ENCODE data around the gene TBCCD1. TPM values are rescaled to one million over a fixed set of nuclear protein-coding genes. Genes with fewer than 3 reads are reported as not detected.

The TBCCD1 gene, protein sequence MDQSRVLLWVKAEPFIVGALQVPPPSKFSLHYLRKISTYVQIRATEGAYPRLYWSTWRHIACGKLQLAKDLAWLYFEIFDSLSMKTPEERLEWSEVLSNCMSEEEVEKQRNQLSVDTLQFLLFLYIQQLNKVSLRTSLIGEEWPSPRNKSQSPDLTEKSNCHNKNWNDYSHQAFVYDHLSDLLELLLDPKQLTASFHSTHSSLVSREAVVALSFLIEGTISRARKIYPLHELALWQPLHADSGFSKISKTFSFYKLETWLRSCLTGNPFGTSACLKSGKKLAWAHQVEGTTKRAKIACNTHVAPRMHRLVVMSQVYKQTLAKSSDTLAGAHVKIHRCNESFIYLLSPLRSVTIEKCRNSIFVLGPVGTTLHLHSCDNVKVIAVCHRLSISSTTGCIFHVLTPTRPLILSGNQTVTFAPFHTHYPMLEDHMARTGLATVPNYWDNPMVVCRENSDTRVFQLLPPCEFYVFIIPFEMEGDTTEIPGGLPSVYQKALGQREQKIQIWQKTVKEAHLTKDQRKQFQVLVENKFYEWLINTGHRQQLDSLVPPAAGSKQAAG
- total RNA-seq, result 13.6 and 14.8 TPM in 2 replicates

GRCh38 chr3:186567072-186567921, at the start of gene TBCCD1:
Gene TBCCD1, minus strand, starts transcription at chr3:186567339. Its CDS starts 3,010 bp downstream, at chr3:186564329.

DNA sequence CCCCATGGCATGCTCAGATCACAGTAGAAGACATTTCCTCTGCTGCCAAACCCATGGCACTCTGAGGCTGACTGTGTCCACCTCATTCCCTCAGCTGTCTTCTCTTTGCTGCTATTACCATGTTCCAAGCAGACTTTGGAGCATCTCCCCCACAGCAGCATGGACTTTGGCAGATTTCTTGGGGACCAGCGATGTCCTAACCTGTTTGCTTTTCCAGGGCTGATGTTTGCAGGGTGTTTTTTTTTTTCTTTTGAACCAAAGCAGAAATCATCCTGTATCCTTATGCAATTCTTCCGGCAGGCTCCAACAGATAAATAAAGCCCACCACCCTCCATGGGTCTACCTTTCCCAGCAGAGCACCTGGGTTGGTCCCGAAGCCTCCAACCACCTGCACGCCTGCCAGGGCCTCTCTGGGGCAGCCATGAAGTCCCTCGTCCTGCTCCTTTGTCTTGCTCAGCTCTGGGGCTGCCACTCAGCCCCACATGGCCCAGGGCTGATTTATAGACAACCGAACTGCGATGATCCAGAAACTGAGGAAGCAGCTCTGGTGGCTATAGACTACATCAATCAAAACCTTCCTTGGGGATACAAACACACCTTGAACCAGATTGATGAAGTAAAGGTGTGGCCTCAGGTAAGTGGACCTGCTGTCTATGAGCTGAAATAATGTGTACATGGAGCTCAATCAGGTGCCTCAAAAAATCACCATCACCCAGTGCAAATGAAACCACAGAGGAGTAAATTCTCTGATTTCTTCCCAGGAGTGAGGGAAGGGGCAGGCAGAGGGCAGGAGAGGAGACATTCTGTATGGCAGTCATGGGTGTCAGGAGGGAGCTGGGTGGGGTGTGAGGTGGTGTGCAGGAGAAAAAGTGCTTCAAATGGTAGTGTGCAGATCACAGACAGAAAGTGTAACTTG, 45.8 kb upstream of the TBCCD1 start, which contains the start of gene AHSG:
Gene AHSG (plus strand): TSS at position 340 of the 916 bp plus-strand sequence. CDS start 82 bp downstream, at position 422.

DNA sequence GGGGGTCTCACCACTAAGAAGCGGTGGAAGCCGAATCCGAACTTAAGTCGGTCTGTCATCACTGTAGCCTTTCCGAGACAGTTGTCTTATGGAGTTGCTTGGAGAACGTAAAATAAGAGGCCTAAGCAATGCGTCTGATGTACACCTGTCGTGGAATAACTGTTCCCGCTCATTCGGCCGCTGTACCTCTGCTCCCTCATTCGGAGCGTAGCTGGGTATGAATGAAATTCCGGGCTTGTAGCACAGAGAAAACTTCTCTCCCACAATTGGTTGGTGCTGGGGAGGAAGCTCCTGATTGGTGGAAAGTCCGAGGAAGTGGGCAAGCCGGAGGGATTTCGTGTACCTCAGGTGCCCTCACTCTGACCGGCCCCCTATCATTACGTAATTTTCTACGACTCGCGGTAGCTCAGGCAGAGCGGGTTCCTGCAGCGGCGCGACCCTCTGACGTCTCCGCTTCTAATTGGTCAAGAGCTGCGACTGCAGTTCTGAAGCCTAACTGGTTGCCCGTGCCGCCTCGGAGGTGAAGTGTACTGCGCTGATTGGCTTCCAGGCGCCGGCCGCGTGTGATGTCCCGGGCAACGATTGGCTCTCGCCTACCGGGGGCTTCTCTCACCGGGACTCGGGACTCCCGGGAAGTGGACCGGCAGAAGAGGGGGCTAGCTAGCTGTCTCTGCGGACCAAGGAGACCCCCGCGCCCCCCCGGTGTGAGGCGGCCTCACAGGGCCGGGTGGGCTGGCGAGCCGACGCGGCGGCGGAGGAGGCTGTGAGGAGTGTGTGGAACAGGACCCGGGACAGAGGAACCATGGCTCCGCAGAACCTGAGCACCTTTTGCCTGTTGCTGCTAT, 3.2 kb upstream of the TBCCD1 start, which contains the start of gene DNAJB11:
Gene DNAJB11 (plus strand): TSS at position 625 of the 845 bp plus-strand sequence. CDS start 178 bp downstream, at position 803.

DNA sequence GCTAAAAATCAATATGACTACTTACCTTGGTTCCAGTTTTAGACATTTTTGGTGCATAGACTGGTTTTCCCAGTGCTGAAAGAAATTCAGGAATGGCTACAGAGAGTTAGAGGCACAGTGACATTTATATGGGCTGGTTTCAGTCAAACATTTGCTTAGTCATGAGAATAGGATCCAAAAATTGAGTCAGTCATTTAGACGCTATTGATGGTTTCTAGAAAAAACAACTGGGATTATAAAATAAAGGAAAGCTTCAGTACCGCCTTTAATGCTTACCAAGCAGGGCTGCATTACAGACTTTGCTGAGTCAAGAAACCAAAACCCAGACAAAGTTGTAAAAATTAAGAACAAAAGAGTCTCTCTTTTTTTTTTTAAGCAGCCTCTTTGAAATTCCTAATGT, 22.9 kb downstream of the TBCCD1 start, which contains the start of gene CRYGS:
Gene CRYGS (minus strand): TSS at position 100 of the 400 bp plus-strand sequence. CDS start 54 bp downstream, at position 46.

Other genes with a start within 250 kb of the TBCCD1 start
- gene DGKG, start 205.1 kb downstream of the TBCCD1 start, total RNA-seq, result 0.17 and 0.87 TPM in 2 replicates
- 0.83 and 2.0 TPM in 2 replicates for gene CRYGS, start 23.0 kb downstream of the TBCCD1 start, total RNA-seq
- 30.1 and 39.3 TPM in 2 replicates for gene DNAJB11, start 3.4 kb upstream of the TBCCD1 start, total RNA-seq
- gene AHSG, start 45.7 kb upstream of the TBCCD1 start, total RNA-seq, result not detected in 2 replicates
- gene FETUB, start 73.1 kb upstream of the TBCCD1 start, total RNA-seq, result not detected in 2 replicates
- gene HRG, start 98.7 kb upstream of the TBCCD1 start, total RNA-seq, result not detected in 2 replicates
- not detected in 2 replicates for gene KNG1, start 150.0 kb upstream of the TBCCD1 start, total RNA-seq
- gene EIF4A2, start 216.2 kb upstream of the TBCCD1 start, total RNA-seq, result 717 and 813 TPM in 2 replicates
- gene RFC4, start 239.1 kb upstream of the TBCCD1 start, total RNA-seq, result 11.4 and 42.2 TPM in 2 replicates